ENCODE data around the gene ARHGEF37.

DNA sequence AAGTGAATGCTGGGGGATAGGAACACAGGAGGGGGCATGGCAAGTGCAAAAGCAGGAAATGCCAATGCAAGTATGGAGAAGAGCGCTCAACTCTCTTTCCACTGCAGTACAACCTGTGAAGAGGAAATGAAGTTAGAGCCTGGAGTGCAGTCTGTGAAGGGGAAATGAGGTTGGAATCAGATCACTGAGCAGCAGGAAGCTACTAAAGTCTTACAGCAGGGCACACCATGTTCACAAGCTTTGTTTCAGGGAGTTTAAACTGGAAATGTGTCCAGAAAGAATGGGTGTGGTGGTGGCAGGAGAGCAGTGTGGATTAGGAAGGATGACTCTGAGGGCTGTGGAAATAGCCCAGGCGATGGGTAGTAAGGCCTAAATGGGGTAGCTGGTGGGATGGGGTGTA is 15.4 kb downstream of the ARHGEF37 start:
- TF ChIP-seq, protein P1, sequence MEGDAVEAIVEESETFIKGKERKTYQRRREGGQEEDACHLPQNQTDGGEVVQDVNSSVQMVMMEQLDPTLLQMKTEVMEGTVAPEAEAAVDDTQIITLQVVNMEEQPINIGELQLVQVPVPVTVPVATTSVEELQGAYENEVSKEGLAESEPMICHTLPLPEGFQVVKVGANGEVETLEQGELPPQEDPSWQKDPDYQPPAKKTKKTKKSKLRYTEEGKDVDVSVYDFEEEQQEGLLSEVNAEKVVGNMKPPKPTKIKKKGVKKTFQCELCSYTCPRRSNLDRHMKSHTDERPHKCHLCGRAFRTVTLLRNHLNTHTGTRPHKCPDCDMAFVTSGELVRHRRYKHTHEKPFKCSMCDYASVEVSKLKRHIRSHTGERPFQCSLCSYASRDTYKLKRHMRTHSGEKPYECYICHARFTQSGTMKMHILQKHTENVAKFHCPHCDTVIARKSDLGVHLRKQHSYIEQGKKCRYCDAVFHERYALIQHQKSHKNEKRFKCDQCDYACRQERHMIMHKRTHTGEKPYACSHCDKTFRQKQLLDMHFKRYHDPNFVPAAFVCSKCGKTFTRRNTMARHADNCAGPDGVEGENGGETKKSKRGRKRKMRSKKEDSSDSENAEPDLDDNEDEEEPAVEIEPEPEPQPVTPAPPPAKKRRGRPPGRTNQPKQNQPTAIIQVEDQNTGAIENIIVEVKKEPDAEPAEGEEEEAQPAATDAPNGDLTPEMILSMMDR (IDR thresholded peaks at IDR 0.05), result no peak
- no peak for TF ChIP-seq POLR2A (IDR thresholded peaks at IDR 0.05)
